GM21515 (cell line): ENCODE data around the gene OR6A2.
"Not testable (repeated sequence)": the region's sequence is repeated elsewhere in the genome, so short reads cannot be mapped to it uniquely, and the experiment has no call there.

Source experiments
- ATAC-seq: cut with Tn5 transposase; IDR thresholded peaks from one replicate; pipeline ENCODE4 v1.9.1; 2021; ENCODE audit not compliant: unreplicated experiment

Gene OR6A2

GRCh38 chr11:6799402-6799801 is at the start of gene OR6A2:
OR6A2 (minus strand) TSS chr11:6799689; CDS start chr11:6795708, 3,981 bp downstream.
- no peak for ATAC-seq

DNA sequence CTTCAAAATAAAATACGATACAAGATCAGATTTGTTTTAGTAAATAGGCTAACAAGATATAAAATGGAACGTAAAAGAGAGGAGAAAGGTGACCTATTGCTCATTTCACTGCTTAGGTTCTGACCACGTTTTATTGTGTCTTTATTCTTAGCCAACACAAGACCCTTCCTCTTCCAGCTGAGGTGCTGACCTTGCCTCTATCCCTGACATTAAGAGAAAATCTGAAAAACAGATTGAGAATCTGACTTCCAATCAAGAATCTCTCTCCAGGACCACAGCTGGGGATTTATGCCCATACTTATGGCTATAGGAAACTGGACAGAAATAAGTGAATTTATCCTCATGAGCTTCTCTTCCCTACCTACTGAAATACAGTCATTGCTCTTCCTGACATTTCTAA is 45.9 kb upstream of the OR6A2 start, which contains the start of gene OR10A5:
OR10A5 (plus strand) TSS at position 301 of the 400 bp plus-strand sequence; CDS start at position 301, 0 bp downstream.
- ATAC-seq = no peak

- no peak for ATAC-seq
Observed at GRCh38 chr11:6844356-6844755, 44.9 kb upstream of the OR6A2 start.

- no peak for ATAC-seq
Observed at GRCh38 chr11:6843670-6844069, 44.2 kb upstream of the OR6A2 start.

DNA sequence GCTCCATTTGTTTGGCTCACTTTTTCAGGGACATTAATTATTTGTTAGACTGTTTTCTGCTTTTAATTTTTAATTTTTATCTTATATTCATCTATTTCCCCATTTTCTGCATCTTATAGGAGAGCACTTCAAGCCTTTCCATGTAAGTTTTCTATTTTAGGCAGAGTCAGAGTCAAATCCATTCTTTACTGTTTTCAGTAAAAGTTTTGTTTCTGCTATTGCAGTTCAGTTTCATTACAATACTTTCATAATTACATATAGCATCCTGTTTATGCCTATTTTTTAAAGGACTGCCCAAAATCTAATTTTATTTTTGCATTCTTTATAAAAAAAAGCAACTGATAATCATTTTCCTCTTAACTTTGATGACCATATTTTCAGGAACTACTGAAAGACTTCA is 42.2 kb upstream of the OR6A2 start:
- ATAC-seq = no peak

- no peak for ATAC-seq
Observed at GRCh38 chr11:6834021-6834420, 34.5 kb upstream of the OR6A2 start.

DNA sequence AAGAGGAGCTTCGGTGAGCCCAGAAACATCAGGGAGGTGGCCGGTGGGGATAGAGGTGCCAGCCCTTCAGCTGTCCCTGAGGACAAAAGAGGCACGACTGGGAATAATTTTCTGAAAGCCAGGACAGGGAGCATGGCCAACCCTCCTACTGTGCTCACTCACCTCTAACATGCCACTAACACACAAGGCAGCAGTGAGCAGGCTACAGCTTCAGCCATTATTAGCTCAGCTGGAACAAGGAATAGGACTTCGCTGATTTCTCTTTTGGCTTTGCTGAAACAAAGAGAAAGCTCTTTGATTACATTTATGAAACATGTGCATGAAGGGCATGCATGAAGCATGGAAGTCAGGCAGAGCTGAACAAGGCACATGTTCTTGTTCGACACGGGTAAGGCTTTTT is 33.9 kb upstream of the OR6A2 start:
- no peak for ATAC-seq

DNA sequence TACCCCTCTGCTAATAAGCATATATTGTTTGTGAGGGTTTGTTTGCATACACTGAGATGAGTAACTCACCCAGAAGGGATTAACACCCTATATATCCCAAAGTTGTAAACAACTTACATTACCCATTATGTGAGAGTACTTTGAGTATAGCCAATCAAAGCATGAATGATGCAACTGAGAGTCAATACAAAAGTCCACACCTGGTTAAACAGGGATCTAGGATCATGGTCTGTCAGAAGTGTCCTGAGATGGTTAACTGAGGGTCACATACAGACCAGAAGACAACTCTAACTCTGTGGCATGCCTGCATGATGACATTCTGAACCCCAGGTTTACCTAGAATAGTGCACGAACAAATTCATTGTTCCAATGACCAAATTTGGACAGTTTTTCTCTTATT is 28.6 kb upstream of the OR6A2 start:
- ATAC-seq = no peak

- ATAC-seq = no peak
Observed at GRCh38 chr11:6825231-6825744, 25.8 kb upstream of the OR6A2 start.

- ATAC-seq = no peak
Observed at GRCh38 chr11:6824136-6824823, 24.8 kb upstream of the OR6A2 start.

DNA sequence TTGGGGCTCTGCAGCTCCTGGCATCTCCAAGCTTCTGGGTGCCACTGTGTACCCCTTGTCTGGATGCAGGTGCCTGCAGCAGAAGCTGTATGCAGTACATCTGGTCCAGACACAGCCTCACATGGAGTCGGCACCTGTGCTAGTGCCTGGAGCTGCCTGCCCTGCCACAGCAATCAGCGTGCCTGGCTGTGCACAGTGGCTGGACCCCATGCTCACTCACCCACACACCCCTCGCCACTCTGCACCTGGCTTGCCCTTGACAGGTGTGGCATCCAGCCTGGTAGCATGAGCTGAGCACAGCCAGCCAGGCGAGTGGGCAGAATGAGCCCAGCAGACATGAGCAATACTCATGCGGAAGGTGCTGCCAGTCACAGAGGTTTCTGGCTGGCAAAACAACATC is 19.5 kb upstream of the OR6A2 start:
- ATAC-seq = no peak

DNA sequence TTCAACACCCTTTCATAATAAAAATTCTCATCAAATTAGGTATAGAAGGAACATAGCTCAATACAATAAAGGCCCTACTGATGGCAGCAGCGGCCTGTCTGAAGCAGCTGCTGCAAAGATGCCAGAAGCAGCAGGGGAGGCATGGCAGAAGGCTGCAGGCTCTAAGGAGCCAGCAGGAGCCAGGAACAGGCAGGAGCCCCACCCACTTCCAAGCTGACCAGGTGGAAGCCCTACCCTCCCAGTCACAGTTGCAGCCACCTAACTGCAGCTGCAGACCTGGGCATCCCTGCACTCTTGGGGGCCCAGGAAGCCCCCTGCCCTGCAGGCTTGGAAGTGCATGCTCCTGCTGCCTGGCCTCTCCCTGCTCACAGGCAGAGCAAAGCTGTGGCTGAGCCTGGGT is 18.2 kb upstream of the OR6A2 start:
- no peak for ATAC-seq

GRCh38 chr11:6813656-6814055 is 14.2 kb upstream of the OR6A2 start:
- ATAC-seq = no peak

DNA sequence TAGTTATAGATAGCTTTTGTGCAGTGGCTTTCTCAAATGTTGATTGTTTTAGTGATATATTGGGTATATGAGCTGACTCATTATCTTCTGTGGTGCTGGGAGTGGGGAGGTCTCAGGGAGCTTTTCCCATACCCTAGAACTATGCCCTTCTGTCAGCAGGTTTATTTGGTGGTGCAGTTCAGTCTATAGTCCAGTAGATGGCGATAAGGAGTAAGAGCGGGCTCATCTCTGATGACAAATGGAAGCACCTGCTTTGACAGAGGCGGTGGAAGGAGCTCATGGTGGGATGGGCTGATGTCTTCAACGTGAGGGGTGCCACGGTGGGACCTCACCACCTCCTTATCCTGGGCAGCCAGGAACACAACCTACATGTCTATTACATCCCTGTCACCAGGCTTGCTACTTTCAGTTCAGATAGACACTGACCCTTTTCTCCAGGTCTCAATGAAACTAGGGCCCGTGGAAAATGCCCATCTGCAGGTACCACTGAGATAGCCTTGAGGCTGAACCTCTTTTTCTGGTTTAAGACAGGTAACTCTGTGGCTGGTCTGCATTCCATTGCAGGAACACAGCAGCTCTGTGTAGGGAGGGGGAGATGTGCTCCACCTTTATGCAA is 13.0 kb upstream of the OR6A2 start:
- ATAC-seq = peak; percentile 95

- ATAC-seq = not testable (repeated sequence)
Observed at GRCh38 chr11:6801075-6801474, 1.6 kb upstream of the OR6A2 start.

GRCh38 chr11:6794639-6795038 is 4.8 kb downstream of the OR6A2 start:
- ATAC-seq = no peak

- no peak for ATAC-seq
Observed at GRCh38 chr11:6790546-6790945, 8.9 kb downstream of the OR6A2 start.

- ATAC-seq = no peak
Observed at GRCh38 chr11:6782720-6783119, 16.8 kb downstream of the OR6A2 start, which contains the start of gene OR2AG1. OR2AG1 (plus strand) TSS chr11:6783020; CDS start chr11:6785038, 2,018 bp downstream.

- ATAC-seq = no peak
Observed at GRCh38 chr11:6780829-6781228, 18.7 kb downstream of the OR6A2 start.

DNA sequence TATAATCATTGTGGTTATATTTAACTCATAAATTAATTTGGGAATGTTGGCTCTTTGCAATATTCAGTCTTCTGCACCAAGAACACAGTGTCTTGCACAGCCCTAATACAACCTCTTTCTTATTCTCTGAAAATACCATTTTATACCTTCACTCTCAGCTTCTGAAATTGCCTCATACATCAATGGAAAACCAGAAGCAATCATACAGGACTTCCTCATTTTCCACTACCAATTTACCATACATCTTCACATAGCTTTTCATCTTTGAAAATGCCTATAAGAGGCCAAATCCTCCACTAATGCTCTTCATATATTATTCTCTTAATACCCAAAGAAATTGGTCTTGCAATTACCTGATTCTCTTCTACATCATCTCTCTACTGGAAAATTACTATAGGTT is 21.0 kb downstream of the OR6A2 start:
- ATAC-seq = no peak

GRCh38 chr11:6771926-6772893 is 27.3 kb downstream of the OR6A2 start, which contains the start of gene OR2AG2:
OR2AG2 (minus strand) TSS chr11:6771976; CDS start chr11:6768957, 3,019 bp downstream.
- peak; percentile 93 for ATAC-seq
